Esophagus squamous epithelium (tissue), 5 donors: Measurements from ENCODE around the gene LTBP2. TPM values are rescaled to one million over a fixed set of nuclear protein-coding genes. Genes with fewer than 3 reads are reported as not detected.

Experiments used
- DNase-seq: peaks from one replicate; lab custom pipeline; 2025; lab: John Stamatoyannopoulos, UW
- H3K27ac ChIP-seq, 4 donors: fragments of 200-600 bp; sonication (generic); one replicate each; pipeline ENCODE4 v1.5.1; 2016 to 2019; ENCODE audit warnings: mild to moderate bottlenecking in 1 of 4
- H3K27me3 ChIP-seq, 4 donors: fragments of 200-600 bp; sonication (generic); 1 replicate in 3 of 4; 2 replicates in 1 of 4; pipeline versions ENCODE4 v1.5.1 to v1.6.0; 2017 to 2021; ENCODE audit warnings: antibody characterized with exemption in 1 of 4
- H3K36me3 ChIP-seq, 3 donors: fragments of 200-600 bp; sonication (generic); one replicate each; pipeline ENCODE4 v1.5.1; 2016 to 2019
- H3K4me1 ChIP-seq, 3 donors: fragments of 200-600 bp; sonication (generic); one replicate each; pipeline ENCODE4 v1.5.1; 2017 to 2019
- H3K4me3 ChIP-seq, 4 donors: fragments of 200-600 bp; sonication (generic); 1 replicate in 3 of 4; 2 replicates in 1 of 4; pipeline ENCODE4 v1.5.1; 2016 to 2019; ENCODE audit warnings: mild to moderate bottlenecking in 2 of 4, moderate library complexity in 1 of 4
- H3K9me3 ChIP-seq, 3 donors: fragments of 200-600 bp; sonication (generic); one replicate each; pipeline ENCODE4 v1.5.1; 2016 to 2019
- POLR2A ChIP-seq, 4 donors: fragments of 450-650 bp; IDR thresholded peaks; one replicate each; pipeline ENCODE4 v1.6.1; 2017; ENCODE audit warnings: antibody characterized with exemption in 4 of 4, mild to moderate bottlenecking in 4 of 4, moderate library complexity in 3 of 4
- WGBS, 2 donors: methylation state at CpG; one replicate each; pipeline ENCODE4 v1.1.5; 2018; 5-methylcytosine and 5-hydroxymethylcytosine counted together
- intact Hi-C: fragments of 100-400 bp; cut with DNase I; formaldehyde crosslinking; loops from one replicate; pipeline ENCODE4 v1.15.0; 2022
- total RNA-seq, 4 donors: library from RNA; depleted of rRNA; stranded (reverse); fragments of >200 nt; gene quantifications; one replicate each; pipeline ENCODE4 v1.1.0, GENCODE V29; 2016
- TF ChIP-seq, protein P1 (sequence below), 6 experiments: fragments of 450-650 bp in 4 of 6; fragments of 200-600 bp in 2 of 6; sonication (generic) in 2 of 6; IDR thresholded peaks; one replicate each; pipeline ENCODE4 v1.5.1; 2016 to 2019; ENCODE audit warnings: antibody characterized with exemption in 6 of 6, mild to moderate bottlenecking in 4 of 6, moderate library complexity in 4 of 6
- donor health status: DM: yes; HTN: yes; CAD: no.

LTBP2 gene
- total RNA-seq, 4 donors from 2014 or later: 10.3 to 41.6 (median 17.0) TPM

- Histone ChIP-seq H3K9me3 (no peaks in the 10 kb centered on the region), H3K4me3 (no peak overlapping the region), H3K36me3 (no peaks in the 10 kb centered on the region), H3K27ac (peak overlapping the region; percentile 51 to 74 (median 62)), H3K4me1 (peaks cover 15 to 69% (median 38%) of the 10 kb centered on the region in 3 donors), H3K27me3 (no peaks in the 10 kb centered on the region)
- WGBS, 2 donors: 10 to 23% methylated on average over 2 to 3 of the region's 7 CpGs
- TF ChIP-seq, protein P1, sequence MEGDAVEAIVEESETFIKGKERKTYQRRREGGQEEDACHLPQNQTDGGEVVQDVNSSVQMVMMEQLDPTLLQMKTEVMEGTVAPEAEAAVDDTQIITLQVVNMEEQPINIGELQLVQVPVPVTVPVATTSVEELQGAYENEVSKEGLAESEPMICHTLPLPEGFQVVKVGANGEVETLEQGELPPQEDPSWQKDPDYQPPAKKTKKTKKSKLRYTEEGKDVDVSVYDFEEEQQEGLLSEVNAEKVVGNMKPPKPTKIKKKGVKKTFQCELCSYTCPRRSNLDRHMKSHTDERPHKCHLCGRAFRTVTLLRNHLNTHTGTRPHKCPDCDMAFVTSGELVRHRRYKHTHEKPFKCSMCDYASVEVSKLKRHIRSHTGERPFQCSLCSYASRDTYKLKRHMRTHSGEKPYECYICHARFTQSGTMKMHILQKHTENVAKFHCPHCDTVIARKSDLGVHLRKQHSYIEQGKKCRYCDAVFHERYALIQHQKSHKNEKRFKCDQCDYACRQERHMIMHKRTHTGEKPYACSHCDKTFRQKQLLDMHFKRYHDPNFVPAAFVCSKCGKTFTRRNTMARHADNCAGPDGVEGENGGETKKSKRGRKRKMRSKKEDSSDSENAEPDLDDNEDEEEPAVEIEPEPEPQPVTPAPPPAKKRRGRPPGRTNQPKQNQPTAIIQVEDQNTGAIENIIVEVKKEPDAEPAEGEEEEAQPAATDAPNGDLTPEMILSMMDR (IDR thresholded peaks at IDR 0.05): no peak
- no peak for TF ChIP-seq POLR2A (IDR thresholded peaks at IDR 0.05)
- intact Hi-C loops: no loop called here
- DNase-seq: no peak
These were observed 35.8 kb upstream of the LTBP2 start for GRCh38 chr14:74647678-74648461.

DNA sequence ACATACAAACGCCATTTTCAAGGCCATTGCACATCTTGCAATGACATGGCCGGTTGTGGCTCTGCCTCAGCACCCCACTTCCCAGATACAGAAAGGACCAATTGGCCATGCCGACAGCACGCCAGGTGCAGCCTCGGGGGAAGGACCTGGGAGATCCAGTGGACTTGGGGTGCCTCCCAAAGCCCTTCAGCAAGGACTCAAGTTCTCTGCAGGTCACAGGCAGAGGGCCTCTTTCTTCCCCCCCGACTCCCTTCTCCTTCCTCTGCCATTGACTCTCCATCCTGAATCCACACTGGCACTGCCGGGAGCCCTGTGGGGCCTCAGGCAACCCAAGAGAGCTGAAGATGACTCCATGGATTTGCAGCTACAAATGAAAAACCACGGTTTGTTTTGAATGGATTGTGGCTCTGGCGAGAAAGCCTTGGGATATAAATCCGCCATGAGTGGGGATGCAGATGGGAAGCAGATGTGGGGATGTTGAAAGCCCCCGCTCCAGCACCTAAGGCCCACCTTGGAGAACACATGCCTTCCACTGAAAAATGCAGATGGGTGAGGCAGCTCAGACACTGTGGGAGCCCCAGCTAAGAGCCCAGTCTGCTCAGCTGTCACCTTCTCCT, 35.1 kb upstream of the LTBP2 start:
- Histone ChIP-seq H3K4me3 (no peak overlapping the region), H3K9me3 (no peaks in the 10 kb centered on the region), H3K36me3 (no peaks in the 10 kb centered on the region), H3K27me3 (peaks cover 0 to 5% (median 0%) of the 10 kb centered on the region in 4 donors), H3K27ac (peak overlapping the region; percentile 51 to 74 (median 62)), H3K4me1 (peaks cover 15 to 62% (median 38%) of the 10 kb centered on the region in 3 donors)
- no peak for DNase-seq
- 59 to 75% methylated on average over 6 to 11 of the region's 11 CpGs for WGBS, 2 donors
- intact Hi-C loops: no loop called here
- no peak for TF ChIP-seq POLR2A (IDR thresholded peaks at IDR 0.05)
- TF ChIP-seq, protein P1 (IDR thresholded peaks at IDR 0.05): no peak

DNA sequence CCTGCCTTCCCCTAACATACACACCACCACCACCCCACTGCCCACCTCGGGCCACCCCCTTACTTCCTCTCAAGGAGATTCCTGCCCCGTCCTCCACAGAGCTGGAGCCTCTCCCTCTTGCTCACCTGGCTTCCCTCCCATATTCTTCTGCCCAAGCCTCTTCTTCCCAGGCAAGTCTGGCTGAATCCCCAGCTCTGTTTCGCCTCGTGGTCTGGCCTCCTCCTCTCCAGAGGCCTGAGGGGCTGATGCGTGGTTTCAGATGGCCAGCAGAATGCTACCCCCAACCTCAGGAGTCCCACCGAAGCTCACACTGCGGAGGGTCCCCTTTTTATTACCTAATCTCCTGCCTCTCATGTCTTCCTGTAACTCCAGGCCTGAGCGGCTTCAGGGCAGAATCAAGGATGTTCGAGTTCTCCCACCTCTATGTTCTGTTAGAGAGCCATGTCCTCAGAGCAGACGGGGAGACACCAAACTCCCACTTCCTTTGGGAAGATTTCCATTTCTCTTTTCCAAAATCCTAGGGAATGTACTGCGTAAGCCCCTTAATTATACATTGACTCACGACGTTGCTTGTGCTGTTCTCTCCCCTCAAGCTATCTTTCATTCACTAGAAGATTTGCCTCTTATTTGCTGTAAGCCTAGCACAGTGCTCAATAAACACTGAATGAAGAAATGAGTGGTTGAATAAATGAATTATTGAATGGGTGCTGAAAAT, 33.9 kb upstream of the LTBP2 start:
- TF ChIP-seq, protein P1 (IDR thresholded peaks at IDR 0.05): no peak
- no peak for TF ChIP-seq POLR2A (IDR thresholded peaks at IDR 0.05)

GRCh38 chr14:74645244-74645643, 33.2 kb upstream of the LTBP2 start:
- no peak for DNase-seq
- H3K27ac ChIP-seq: peak overlapping the region in 3 of 4 donors; percentile 30 to 65 (median 45)
- peaks cover 0 to 8% (median 0%) of the 10 kb centered on the region in 4 donors for H3K27me3 ChIP-seq
- no peaks in the 10 kb centered on the region for H3K36me3 ChIP-seq
- no peaks in the 10 kb centered on the region for H3K9me3 ChIP-seq
- TF ChIP-seq POLR2A (IDR thresholded peaks at IDR 0.05): no peak
- TF ChIP-seq, protein P1 (IDR thresholded peaks at IDR 0.05): no peak
- peaks cover 15 to 52% (median 38%) of the 10 kb centered on the region in 3 donors for H3K4me1 ChIP-seq
- WGBS, 2 donors: 47 to 48% methylated on average over 2 to 4 of the region's 5 CpGs
- intact Hi-C loops: no loop called here
- no peak overlapping the region for H3K4me3 ChIP-seq

More for the DNA sequence above, 33.9 kb upstream of the LTBP2 start:
- H3K27me3 ChIP-seq: peaks cover 0 to 8% (median 0%) of the 10 kb centered on the region in 4 donors
- no peaks in the 10 kb centered on the region for H3K36me3 ChIP-seq
- no peaks in the 10 kb centered on the region for H3K9me3 ChIP-seq
- H3K4me3 ChIP-seq: no peak overlapping the region
- peak overlapping the region; percentile 20 to 65 (median 38) for H3K27ac ChIP-seq
- DNase-seq: no peak
- WGBS, 2 donors: 34 to 42% methylated on average over 13 of the region's 13 CpGs
- intact Hi-C loops: no loop called here
- peaks cover 15 to 59% (median 38%) of the 10 kb centered on the region in 3 donors for H3K4me1 ChIP-seq
